H1 (cell line): ENCODE measurements around the gene HOMER2. TPM values are rescaled to one million over a fixed set of nuclear protein-coding genes. Genes with fewer than 3 reads are reported as not detected.
A peak's percentile ranks its signal among the peaks of the same experiment; 100 is the strongest.

Source experiments
- CTCF ChIA-PET: fragments of 300-600 bp; sonication (Branson Sonifier 250); formaldehyde crosslinking; loops from one replicate; lab custom pipeline; 2021; ENCODE audit not compliant: partially characterized antibody; lab: Charles Lee
- POLR2A ChIA-PET: fragments of 300-600 bp; sonication (Branson Sonifier 250); formaldehyde crosslinking; loops from one replicate; lab custom pipeline; 2021; ENCODE audit warnings: inconsistent platforms; ENCODE audit not compliant: partially characterized antibody; lab: Charles Lee
- DNase-seq, 2 experiments: peaks; one replicate each; pipeline versions ENCODE4 v3.0.0 to v3.0.0-alpha.2; 2010 to 2022; ENCODE audit warnings: low spot score in 2 of 2, low read depth in 1 of 2, mixed read lengths in 1 of 2
- FAIRE-seq: peaks from 2 replicates; lab custom pipeline; 2011; peaks lifted over from hg19 to GRCh38; lab: Jason Lieb, UNC
- H2AFZ ChIP-seq: 2 replicates; pipeline ENCODE4 v1.8.1; 2012; ENCODE audit warnings: low read length, inconsistent platforms
- H2AK5ac ChIP-seq: 2 replicates; pipeline ENCODE4 v1.6.1; 2013; ENCODE audit warnings: low read depth, low read length
- H2BK120ac ChIP-seq: replicated peaks from 2 replicates; pipeline ENCODE3; 2013; ENCODE audit warnings: low read depth, low read length, inconsistent platforms
- H2BK12ac ChIP-seq: 2 replicates; pipeline ENCODE4 v1.6.1; 2013; ENCODE audit warnings: low read depth, low read length
- H2BK15ac ChIP-seq: 2 replicates; pipeline ENCODE4 v1.6.1; 2013; ENCODE audit warnings: low read length
- H2BK20ac ChIP-seq: 2 replicates; pipeline ENCODE4 v1.6.1; 2013; ENCODE audit warnings: low read length
- H2BK5ac ChIP-seq: 2 replicates; pipeline ENCODE4 v1.6.1; 2013; ENCODE audit warnings: low read depth, low read length
- H3K14ac ChIP-seq: 2 replicates; pipeline ENCODE4 v1.6.1; 2013; ENCODE audit warnings: inconsistent platforms; ENCODE audit not compliant: insufficient read length
- H3K18ac ChIP-seq: 2 replicates; pipeline ENCODE4 v1.6.1; 2013; ENCODE audit warnings: low read length; ENCODE audit errors: extremely low read depth
- H3K23ac ChIP-seq: 2 replicates; pipeline ENCODE4 v1.6.1; 2013; ENCODE audit warnings: inconsistent platforms; ENCODE audit not compliant: insufficient read length
- H3K23me2 ChIP-seq: 2 replicates; pipeline ENCODE4 v1.6.1; 2013; ENCODE audit warnings: low read depth, low read length
- H3K27ac ChIP-seq: 2 replicates; pipeline ENCODE4 v1.6.1; 2011; ENCODE audit warnings: low read depth, low read length, inconsistent platforms
- H3K27me3 ChIP-seq, 4 experiments: replicated peaks in 1 of 4; 1 replicate in 1 of 4; 2 replicates in 3 of 4; pipeline versions ENCODE4 v1.6.1 to v1.8.1; 2011 to 2013; ENCODE audit warnings: low read length in 3 of 4, mild to moderate bottlenecking in 3 of 4, inconsistent platforms in 2 of 4, mixed read lengths in 2 of 4, moderate library complexity in 1 of 4; ENCODE audit not compliant: control insufficient read depth in 3 of 4, insufficient read depth in 3 of 4; ENCODE audit errors: extremely low read depth in 1 of 4
- H3K36me3 ChIP-seq, 4 experiments: 2 replicates each; pipeline versions ENCODE4 v1.6.1 to v1.8.1; 2011 to 2013; ENCODE audit warnings: mild to moderate bottlenecking in 4 of 4, low read length in 3 of 4, moderate library complexity in 2 of 4, control low read depth in 1 of 4, inconsistent platforms in 1 of 4; ENCODE audit not compliant: insufficient read depth in 4 of 4, control insufficient read depth in 2 of 4
- H3K4ac ChIP-seq: replicated peaks from 2 replicates; pipeline ENCODE3; 2013; ENCODE audit warnings: low read length, low read depth, mixed read lengths, inconsistent platforms; ENCODE audit not compliant: insufficient read length
- H3K4me1 ChIP-seq, 4 experiments: replicated peaks in 1 of 4; 1 replicate in 1 of 4; 2 replicates in 3 of 4; pipeline versions ENCODE4 v1.6.1 to v1.8.1; 2011 to 2013; ENCODE audit warnings: low read length in 3 of 4, inconsistent platforms in 2 of 4, mixed read lengths in 1 of 4; ENCODE audit not compliant: insufficient read depth in 4 of 4, control insufficient read depth in 3 of 4
- H3K4me2 ChIP-seq, 2 experiments: 2 replicates each; pipeline versions ENCODE4 v1.6.1 to v1.8.1; 2011 to 2013; ENCODE audit warnings: low read depth in 2 of 2, low read length in 2 of 2, control low read depth in 1 of 2, inconsistent platforms in 1 of 2, mild to moderate bottlenecking in 1 of 2; ENCODE audit not compliant: insufficient read depth in 1 of 2
- H3K4me3 ChIP-seq, 4 experiments: fragments of 200-600, 300-600 bp in 1 of 4; sonication (generic), shearing (Covaris generic), sonication (Bioruptor Twin) in 1 of 4; 2 replicates each; pipeline versions ENCODE4 v1.5.1 to v1.8.1; 2011 to 2016; ENCODE audit warnings: low read length in 4 of 4, low read depth in 3 of 4, control low read depth in 2 of 4, inconsistent platforms in 2 of 4, mild to moderate bottlenecking in 2 of 4, mixed read lengths in 1 of 4, moderate library complexity in 1 of 4; ENCODE audit not compliant: insufficient read depth in 2 of 4; ENCODE audit errors: extremely low read depth in 1 of 4
- H3K56ac ChIP-seq: replicated peaks from 2 replicates; pipeline ENCODE3; 2013; ENCODE audit warnings: low read depth, mild to moderate bottlenecking, mixed read lengths, low read length, inconsistent platforms; ENCODE audit not compliant: insufficient read length
- H3K79me1 ChIP-seq: 2 replicates; pipeline ENCODE4 v1.6.1; 2013; ENCODE audit warnings: low read depth, low read length, control low read depth
- H3K79me2 ChIP-seq, 2 experiments: 2 replicates each; pipeline versions ENCODE4 v1.6.1 to v1.8.1; 2012 to 2013; ENCODE audit warnings: low read length in 2 of 2, mild to moderate bottlenecking in 2 of 2, inconsistent platforms in 1 of 2; ENCODE audit not compliant: insufficient read depth in 2 of 2, control insufficient read depth in 1 of 2
- H3K9ac ChIP-seq, 4 experiments: replicated peaks in 1 of 4; 1 replicate in 1 of 4; 2 replicates in 3 of 4; pipeline versions ENCODE4 v1.6.1 to v1.8.1; 2011 to 2013; ENCODE audit warnings: low read depth in 3 of 4, low read length in 3 of 4, control low read depth in 2 of 4, mild to moderate bottlenecking in 2 of 4, moderate library complexity in 2 of 4, inconsistent platforms in 1 of 4; ENCODE audit errors: extremely low read depth in 1 of 4
- H3K9me3 ChIP-seq, 2 experiments: 2 replicates each; pipeline versions ENCODE4 v1.6.1 to v1.8.1; 2012 to 2013; ENCODE audit warnings: mild to moderate bottlenecking in 2 of 2, moderate library complexity in 2 of 2, control low read depth in 1 of 2, inconsistent platforms in 1 of 2, low read depth in 1 of 2, low read length in 1 of 2, mixed read lengths in 1 of 2; ENCODE audit not compliant: insufficient read depth in 2 of 2
- H4K20me1 ChIP-seq, 2 experiments: replicated peaks in 1 of 2; 2 replicates each; pipeline versions ENCODE3 to v1.8.1; 2011 to 2013; ENCODE audit warnings: inconsistent platforms in 2 of 2, low read length in 2 of 2, mild to moderate bottlenecking in 1 of 2; ENCODE audit not compliant: insufficient read depth in 2 of 2, control insufficient read depth in 1 of 2
- H4K5ac ChIP-seq: 2 replicates; pipeline ENCODE4 v1.6.1; 2013; ENCODE audit warnings: low read length, low read depth, mixed read lengths, inconsistent platforms; ENCODE audit not compliant: insufficient read length
- H4K8ac ChIP-seq: 2 replicates; pipeline ENCODE4 v1.8.0; 2013; ENCODE audit warnings: mild to moderate bottlenecking, moderate library complexity, low read length, inconsistent platforms; ENCODE audit not compliant: insufficient read depth; ENCODE audit errors: extremely low read depth
- H4K91ac ChIP-seq: replicated peaks from 2 replicates; pipeline ENCODE3; 2013; ENCODE audit warnings: low read length, mixed read lengths, inconsistent platforms; ENCODE audit not compliant: insufficient read length
- CTCF ChIP-seq, 3 experiments: IDR thresholded peaks; 1 replicate in 2 of 3; 2 replicates in 1 of 3; pipeline versions ENCODE4 v1.5.1 to v1.6.1; 2011; ENCODE audit warnings: low read length in 3 of 3, mild to moderate bottlenecking in 3 of 3, inconsistent platforms in 2 of 3, low read depth in 1 of 3, moderate library complexity in 1 of 3; ENCODE audit not compliant: insufficient read depth in 1 of 3; ENCODE audit errors: control extremely low read depth in 1 of 3
- EZH2 ChIP-seq: fragments of 200-600 bp; sonication (generic); IDR thresholded peaks from 2 replicates; pipeline ENCODE4 v1.7.1; 2012; ENCODE audit warnings: low read depth, mild to moderate bottlenecking, moderate library complexity, low read length, inconsistent platforms; ENCODE audit not compliant: severe bottlenecking
- RAD21 ChIP-seq, 2 experiments: IDR thresholded peaks in 1 of 2; conservative IDR thresholded peaks in 1 of 2; 2 replicates each; pipeline ENCODE4 v1.6.1; 2011; ENCODE audit warnings: low read depth in 2 of 2, low read length in 2 of 2, improper control_type of control experiment in 1 of 2, inconsistent platforms in 1 of 2, mild to moderate bottlenecking in 1 of 2, moderate library complexity in 1 of 2
- SP1 ChIP-seq: IDR thresholded peaks from 2 replicates; pipeline ENCODE4 v1.6.1; 2011; ENCODE audit warnings: low read depth, low read length
- WGBS, 2 experiments: shearing (Covaris generic) in 1 of 2; methylation state at CpG; one replicate each; pipeline versions ENCODE4 v1.1.6 to v1.1.7; 2013 to 2015; ENCODE audit warnings: low lambda C conversion rate in 2 of 2, mixed read lengths in 2 of 2, inconsistent platforms in 1 of 2, low coverage in 1 of 2, missing lambda C conversion rate in 1 of 2; ENCODE audit not compliant: insufficient replicate concordance in 2 of 2, insufficient coverage in 1 of 2, insufficient read length in 1 of 2; ENCODE audit errors: extremely low coverage in 1 of 2, missing lambda C conversion rate in 1 of 2; 5-methylcytosine and 5-hydroxymethylcytosine counted together
- polyA plus RNA-seq, 7 experiments: library from polyadenylated mRNA; depleted of rRNA in 3 of 7; stranded (reverse) in 5 of 7; unstranded in 2 of 7; fragments of >200 nt in 5 of 7; fragments of 200-250 nt in 2 of 7; gene quantifications; 1 replicate in 5 of 7; 2 replicates in 1 of 7; 4 replicates in 1 of 7; pipeline versions ENCODE4 v1.2.1 to v1.2.3, GENCODE V29; 2011 to 2013; ENCODE audit warnings: missing spikeins in 2 of 7, mixed read lengths in 2 of 7
- total RNA-seq: library from RNA; stranded (reverse); fragmentation: NEBNext Ultra II Directional; extraction: Animal tissue kit (Norgen Biotek cat#: 25700); gene quantifications from 2 replicates; pipeline ENCODE4 v1.2.1, GENCODE V29; 2021

HOMER2 gene
- total and polyA plus RNA-seq, 2 of the 8 experiments (the other 6 are each of a cell fraction or from before 2014, with no cell fraction given), result 12.5 to 27.6 TPM

GRCh38 chr15:82880704-82881103, 71.8 kb downstream of the HOMER2 start:
- WGBS, 2 experiments, result 82% methylated on average over 6 of the region's 6 CpGs; no CpG with 5 or more reads in 1 of the 2 experiments
- ChIA-PET CTCF (interaction anchor here (0.9 to 1.7 kb wide), 2 partner anchors 9 to 31 kb away, joined by 4 to 7 read pairs; no protein-coding TSS in a partner anchor), POLR2A (no interaction called here)
- H2BK5ac ChIP-seq, result no peak overlapping the region
- no peak overlapping the region for H3K27ac ChIP-seq
- FAIRE-seq (no peak), DNase-seq (peak in 1 of 2 experiments; percentile 33)
- H4K20me1 ChIP-seq, result no peaks in the 10 kb centered on the region
- no peaks in the 10 kb centered on the region for H3K4me1 ChIP-seq
- H3K4me3 ChIP-seq, result no peak overlapping the region
- H3K23me2 ChIP-seq, result no peaks in the 10 kb centered on the region
- H2AFZ ChIP-seq, result no peak overlapping the region
- H3K4ac ChIP-seq, result no peak overlapping the region
- no peak overlapping the region for H3K56ac ChIP-seq
- H3K36me3 ChIP-seq, result no peaks in the 10 kb centered on the region
- no peak overlapping the region for H2BK120ac ChIP-seq
- H2AK5ac ChIP-seq, result no peak overlapping the region
- H2BK12ac ChIP-seq, result no peak overlapping the region
- H4K8ac ChIP-seq, result no peak overlapping the region
- H2BK20ac ChIP-seq, result no peak overlapping the region
- no peak overlapping the region for H3K23ac ChIP-seq
- no peak overlapping the region for H3K4me2 ChIP-seq
- H2BK15ac ChIP-seq, result no peak overlapping the region
- H4K5ac ChIP-seq, result no peak overlapping the region
- H4K91ac ChIP-seq, result no peak overlapping the region
- no peaks in the 10 kb centered on the region for H3K27me3 ChIP-seq
- no peaks in the 10 kb centered on the region for H3K9me3 ChIP-seq
- no peak for TF ChIP-seq SP1
- TF ChIP-seq EZH2, result no peak
- peak in 1 of 3 experiments; percentile 7; a peak in 1 of 4 replicates for TF ChIP-seq CTCF (IDR thresholded peaks at IDR 0.05; ENCODE audit: control extremely low read depth in 1 of 3, insufficient read depth in 1 of 3, low read depth in 1 of 3, low read length in 3 of 3)
- TF ChIP-seq RAD21 (IDR thresholded peaks at IDR 0.05 in 1 of 2, conservative IDR thresholded peaks at IDR 0.05 in 1 of 2; ENCODE audit: low read depth in 2 of 2, low read length in 2 of 2), result peak in 1 of 2 experiments; percentile 7; a peak in 1 of 4 replicates
- TF ChIP-seq, all 59 proteins: peak for 2
- Histone ChIP-seq H3K79me1 (no peaks in the 10 kb centered on the region), H3K14ac (no peak overlapping the region), H3K9ac (no peak overlapping the region), H3K79me2 (no peaks in the 10 kb centered on the region), H3K18ac (no peak overlapping the region)
